Stimulated activated CD8-positive, alpha-beta memory T cell treated with anti-CD3 and anti-CD28 coated beads, Interleukin-15, amount 100 ng/mL, for 1 hour (primary cell): ENCODE data around the gene LEMD2.

Source experiments
- DNase-seq: peaks from one replicate; pipeline ENCODE4 v3.0.0-alpha.2; 2020; ENCODE audit warnings: low read depth

Gene LEMD2

GRCh38 chr6:33774774-33775173, 14.2 kb downstream of the LEMD2 start:
- DNase-seq: no peak

GRCh38 chr6:33772902-33773472, 15.9 kb downstream of the LEMD2 start:
- no peak for DNase-seq

GRCh38 chr6:33772082-33772830, 16.7 kb downstream of the LEMD2 start:
- DNase-seq: no peak

GRCh38 chr6:33771146-33772081, 17.5 kb downstream of the LEMD2 start:
- peak; percentile 24 for DNase-seq

GRCh38 chr6:33770833-33771145, 18.1 kb downstream of the LEMD2 start:
- DNase-seq: no peak

GRCh38 chr6:33770124-33770832, 18.7 kb downstream of the LEMD2 start:
- DNase-seq: no peak

GRCh38 chr6:33769248-33769821, 19.6 kb downstream of the LEMD2 start:
- DNase-seq: no peak

- peak; percentile 58 for DNase-seq
Observed at GRCh38 chr6:33768644-33769120, 20.2 kb downstream of the LEMD2 start.

GRCh38 chr6:33766921-33767907, 21.7 kb downstream of the LEMD2 start:
- no peak for DNase-seq

GRCh38 chr6:33765368-33765767, 23.6 kb downstream of the LEMD2 start:
- no peak for DNase-seq

- no peak for DNase-seq
Observed at GRCh38 chr6:33764036-33764435, 24.9 kb downstream of the LEMD2 start.

GRCh38 chr6:33763483-33763882, 25.4 kb downstream of the LEMD2 start:
- DNase-seq: no peak

- DNase-seq: no peak
Observed at GRCh38 chr6:33762713-33763112, 26.2 kb downstream of the LEMD2 start.

- no peak for DNase-seq
Observed at GRCh38 chr6:33761922-33762629, 26.9 kb downstream of the LEMD2 start.

GRCh38 chr6:33761581-33761921, 27.4 kb downstream of the LEMD2 start:
- DNase-seq: no peak

GRCh38 chr6:33759887-33760629, 28.9 kb downstream of the LEMD2 start:
- no peak for DNase-seq

GRCh38 chr6:33758815-33759216, 30.1 kb downstream of the LEMD2 start:
- DNase-seq: no peak

GRCh38 chr6:33757906-33758305, 31.0 kb downstream of the LEMD2 start:
- DNase-seq: no peak

GRCh38 chr6:33757113-33757512, 31.8 kb downstream of the LEMD2 start:
- no peak for DNase-seq
